HL-60 (cell line): Measurements from ENCODE around the gene CD80.
"Not testable (repeated sequence)": the region's sequence is repeated elsewhere in the genome, so short reads cannot be mapped to it uniquely, and the experiment has no call there.

Experiments
- DNase-seq, 2 experiments: peaks; one replicate each; pipeline ENCODE4 v3.0.0-alpha.2; 2010 to 2020; ENCODE audit warnings: low read depth in 1 of 2, low spot score in 1 of 2
- H3K27ac ChIP-seq: fragments of 250-450 bp; sonication (Bioruptor Pico); replicated peaks from 2 replicates; pipeline ENCODE4 v1.5.1; 2020; ENCODE audit warnings: mild to moderate bottlenecking, moderate library complexity
- H3K27me3 ChIP-seq: fragments of 250-450 bp; sonication (Bioruptor Pico); 2 replicates; pipeline ENCODE4 v1.5.1; 2021; ENCODE audit warnings: mild to moderate bottlenecking, moderate library complexity; ENCODE audit not compliant: insufficient read depth, poor library complexity, severe bottlenecking
- H3K4me3 ChIP-seq: replicated peaks from 2 replicates; pipeline ENCODE4 v1.5.1; 2011; ENCODE audit warnings: mild to moderate bottlenecking, control low read depth, low read length; ENCODE audit not compliant: insufficient read depth
- GABPA ChIP-seq: IDR thresholded peaks from 2 replicates; pipeline ENCODE4 v1.6.1; 2012; ENCODE audit warnings: low read depth
- POLR2AphosphoS5 ChIP-seq: IDR thresholded peaks from 2 replicates; pipeline ENCODE4 v1.6.1; 2012; ENCODE audit warnings: low read depth
- SPI1 ChIP-seq: IDR thresholded peaks from 2 replicates; pipeline ENCODE4 v1.6.1; 2012; ENCODE audit warnings: low read depth, mild to moderate bottlenecking, borderline replicate concordance
- TF ChIP-seq, protein P1 (sequence below): IDR thresholded peaks from 2 replicates; pipeline ENCODE4 v1.6.1; 2012; ENCODE audit warnings: low read depth; ENCODE audit not compliant: insufficient replicate concordance
- TF ChIP-seq, protein P2 (sequence below): IDR thresholded peaks from one replicate; pipeline ENCODE4 v1.5.1; 2011; ENCODE audit warnings: low read length, control low read depth, inconsistent platforms; ENCODE audit not compliant: insufficient read depth

Gene CD80

DNA sequence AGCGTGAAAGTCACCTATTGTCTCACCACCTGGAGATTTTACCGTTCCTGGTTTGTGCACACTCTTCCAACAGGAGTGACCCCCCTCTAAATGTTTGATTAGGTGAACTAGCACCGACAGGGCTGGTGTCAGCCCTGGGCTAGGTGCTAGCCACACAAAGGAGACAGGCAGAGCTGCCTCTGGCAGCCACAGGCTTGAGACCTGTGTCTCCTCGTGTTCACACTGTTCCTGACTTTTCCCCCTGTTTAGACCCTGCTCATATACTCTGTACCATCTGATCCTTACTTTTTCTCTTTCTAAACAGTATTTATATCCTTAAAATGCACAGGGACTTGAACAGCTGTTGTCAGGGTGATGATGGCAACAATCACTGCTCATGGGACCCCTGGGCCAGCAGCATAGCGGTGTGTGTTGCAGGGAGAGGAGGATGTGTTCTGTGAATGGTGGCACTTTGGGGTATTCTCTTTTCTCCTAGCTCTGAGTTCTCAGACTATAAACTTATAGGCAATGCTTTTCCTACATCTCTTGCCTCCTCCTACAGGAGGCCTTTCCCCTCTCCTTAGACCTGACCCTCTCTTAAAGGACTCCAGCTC, 5.5 kb downstream of the CD80 start:
- TF ChIP-seq POLR2AphosphoS5, result no peak
- no peak for TF ChIP-seq SPI1
- TF ChIP-seq GABPA, result no peak
- TF ChIP-seq, protein P1, sequence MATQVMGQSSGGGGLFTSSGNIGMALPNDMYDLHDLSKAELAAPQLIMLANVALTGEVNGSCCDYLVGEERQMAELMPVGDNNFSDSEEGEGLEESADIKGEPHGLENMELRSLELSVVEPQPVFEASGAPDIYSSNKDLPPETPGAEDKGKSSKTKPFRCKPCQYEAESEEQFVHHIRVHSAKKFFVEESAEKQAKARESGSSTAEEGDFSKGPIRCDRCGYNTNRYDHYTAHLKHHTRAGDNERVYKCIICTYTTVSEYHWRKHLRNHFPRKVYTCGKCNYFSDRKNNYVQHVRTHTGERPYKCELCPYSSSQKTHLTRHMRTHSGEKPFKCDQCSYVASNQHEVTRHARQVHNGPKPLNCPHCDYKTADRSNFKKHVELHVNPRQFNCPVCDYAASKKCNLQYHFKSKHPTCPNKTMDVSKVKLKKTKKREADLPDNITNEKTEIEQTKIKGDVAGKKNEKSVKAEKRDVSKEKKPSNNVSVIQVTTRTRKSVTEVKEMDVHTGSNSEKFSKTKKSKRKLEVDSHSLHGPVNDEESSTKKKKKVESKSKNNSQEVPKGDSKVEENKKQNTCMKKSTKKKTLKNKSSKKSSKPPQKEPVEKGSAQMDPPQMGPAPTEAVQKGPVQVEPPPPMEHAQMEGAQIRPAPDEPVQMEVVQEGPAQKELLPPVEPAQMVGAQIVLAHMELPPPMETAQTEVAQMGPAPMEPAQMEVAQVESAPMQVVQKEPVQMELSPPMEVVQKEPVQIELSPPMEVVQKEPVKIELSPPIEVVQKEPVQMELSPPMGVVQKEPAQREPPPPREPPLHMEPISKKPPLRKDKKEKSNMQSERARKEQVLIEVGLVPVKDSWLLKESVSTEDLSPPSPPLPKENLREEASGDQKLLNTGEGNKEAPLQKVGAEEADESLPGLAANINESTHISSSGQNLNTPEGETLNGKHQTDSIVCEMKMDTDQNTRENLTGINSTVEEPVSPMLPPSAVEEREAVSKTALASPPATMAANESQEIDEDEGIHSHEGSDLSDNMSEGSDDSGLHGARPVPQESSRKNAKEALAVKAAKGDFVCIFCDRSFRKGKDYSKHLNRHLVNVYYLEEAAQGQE, result no peak
- TF ChIP-seq, protein P2, sequence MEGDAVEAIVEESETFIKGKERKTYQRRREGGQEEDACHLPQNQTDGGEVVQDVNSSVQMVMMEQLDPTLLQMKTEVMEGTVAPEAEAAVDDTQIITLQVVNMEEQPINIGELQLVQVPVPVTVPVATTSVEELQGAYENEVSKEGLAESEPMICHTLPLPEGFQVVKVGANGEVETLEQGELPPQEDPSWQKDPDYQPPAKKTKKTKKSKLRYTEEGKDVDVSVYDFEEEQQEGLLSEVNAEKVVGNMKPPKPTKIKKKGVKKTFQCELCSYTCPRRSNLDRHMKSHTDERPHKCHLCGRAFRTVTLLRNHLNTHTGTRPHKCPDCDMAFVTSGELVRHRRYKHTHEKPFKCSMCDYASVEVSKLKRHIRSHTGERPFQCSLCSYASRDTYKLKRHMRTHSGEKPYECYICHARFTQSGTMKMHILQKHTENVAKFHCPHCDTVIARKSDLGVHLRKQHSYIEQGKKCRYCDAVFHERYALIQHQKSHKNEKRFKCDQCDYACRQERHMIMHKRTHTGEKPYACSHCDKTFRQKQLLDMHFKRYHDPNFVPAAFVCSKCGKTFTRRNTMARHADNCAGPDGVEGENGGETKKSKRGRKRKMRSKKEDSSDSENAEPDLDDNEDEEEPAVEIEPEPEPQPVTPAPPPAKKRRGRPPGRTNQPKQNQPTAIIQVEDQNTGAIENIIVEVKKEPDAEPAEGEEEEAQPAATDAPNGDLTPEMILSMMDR, result no peak
- DNase-seq, result no peak
- Histone ChIP-seq H3K27me3 (no peaks in the 10 kb centered on the region), H3K27ac (no peak overlapping the region), H3K4me3 (no peak overlapping the region)

DNA sequence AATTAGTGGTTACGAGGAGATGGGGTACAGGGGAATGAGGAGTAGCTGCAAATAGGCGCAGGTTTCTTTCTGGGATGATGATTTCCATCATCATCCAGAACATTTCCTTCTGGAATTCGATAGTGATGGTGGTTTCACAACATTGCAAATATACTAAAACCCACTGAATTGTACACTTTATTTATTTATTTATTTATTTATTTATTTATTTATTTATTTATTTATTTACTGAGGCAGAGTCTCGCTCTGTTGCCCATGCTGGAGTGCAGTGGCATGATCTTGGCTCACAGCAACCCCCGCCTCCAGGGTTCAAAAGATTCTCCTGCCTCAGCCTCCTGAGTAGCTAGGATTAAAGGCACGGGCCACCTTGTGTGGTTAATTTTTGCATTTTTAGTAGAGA, 6.5 kb downstream of the CD80 start:
- H3K4me3 ChIP-seq, H3K27me3 ChIP-seq, H3K27ac ChIP-seq: not testable (repeated sequence)

DNA sequence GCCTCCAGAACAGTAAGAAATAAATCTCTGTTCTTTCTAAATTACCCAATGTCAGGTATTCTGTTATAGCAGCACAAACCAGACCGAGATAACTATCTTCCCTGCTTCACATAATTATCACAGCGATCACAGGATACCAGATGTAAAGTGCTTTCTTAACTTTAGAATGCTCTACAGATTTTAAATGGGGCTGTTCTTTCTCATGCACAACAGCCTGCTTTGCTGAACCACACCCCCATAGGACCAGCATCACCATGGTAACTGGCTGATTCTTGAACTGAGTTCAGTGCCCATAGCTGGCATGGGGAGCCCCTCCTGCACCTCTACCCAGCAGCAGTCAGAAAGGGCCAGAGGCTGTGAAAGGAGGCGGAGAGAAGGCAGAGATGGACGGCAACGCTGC, 7.8 kb downstream of the CD80 start:
- Histone ChIP-seq H3K4me3 (no peak overlapping the region), H3K27me3 (no peaks in the 10 kb centered on the region), H3K27ac (no peak overlapping the region)
- no peak for DNase-seq
- no peak for TF ChIP-seq SPI1
- TF ChIP-seq, protein P1, result no peak
- no peak for TF ChIP-seq GABPA
- TF ChIP-seq, protein P2, result no peak
- no peak for TF ChIP-seq POLR2AphosphoS5

More for the DNA sequence above, 6.5 kb downstream of the CD80 start:
- DNase-seq, result not testable (repeated sequence)

DNA sequence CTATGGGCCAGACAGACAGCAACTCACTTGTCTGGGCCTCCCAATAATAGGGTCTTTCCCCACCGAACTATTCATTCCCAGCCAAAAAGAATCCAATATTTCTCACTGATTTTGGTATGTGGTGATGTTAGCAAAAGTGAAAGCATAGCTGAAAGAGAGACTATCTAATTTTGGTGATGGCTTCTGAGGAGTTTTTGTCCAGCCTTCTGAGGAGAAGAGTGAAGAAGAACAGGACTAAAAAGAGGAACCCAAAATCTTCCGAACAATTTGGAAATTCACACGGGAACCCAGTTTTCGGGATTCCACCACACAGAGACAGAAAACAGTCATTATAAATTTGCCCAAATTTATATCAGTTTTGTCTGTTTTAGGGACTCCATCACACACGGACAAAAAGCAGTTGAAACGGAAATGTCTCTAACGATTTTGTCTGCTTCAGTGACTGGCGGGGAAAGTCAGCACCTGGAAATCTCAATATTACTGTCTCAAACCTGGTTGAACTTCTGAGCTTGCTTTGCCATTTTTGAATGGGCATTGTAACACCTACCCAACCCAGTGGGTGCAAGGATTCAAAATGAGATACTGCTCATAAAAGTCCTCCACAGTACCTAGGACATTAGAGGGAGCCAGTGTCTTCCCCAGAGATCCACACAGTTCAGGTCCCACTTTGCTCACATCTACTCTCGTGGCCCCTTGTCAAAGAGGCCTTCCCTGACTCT, 9.1 kb downstream of the CD80 start:
- no peak for DNase-seq
- Histone ChIP-seq H3K4me3 (no peak overlapping the region), H3K27ac (no peak overlapping the region), H3K27me3 (no peaks in the 10 kb centered on the region)
- TF ChIP-seq, protein P1, result no peak
- TF ChIP-seq POLR2AphosphoS5 (no peak), GABPA (no peak), SPI1 (no peak)
- TF ChIP-seq, protein P2, result no peak
